H9 (cell line): ENCODE measurements around the gene CATSPERZ. TPM values are rescaled to one million over a fixed set of nuclear protein-coding genes. Genes with fewer than 3 reads are reported as not detected.
A peak's percentile ranks its signal among the peaks of the same experiment; 100 is the strongest.

Experiments used
- DNase-seq: peaks from one replicate; pipeline ENCODE4 v3.0.0-alpha.2; 2017
- H2AFZ ChIP-seq: one replicate; pipeline ENCODE4 v1.6.1; 2013; ENCODE audit warnings: mild to moderate bottlenecking, low read length, control low read depth, moderate library complexity
- H2AK5ac ChIP-seq: 2 replicates; pipeline ENCODE4 v1.6.1; 2013; ENCODE audit warnings: low read length, control low read depth, mixed read lengths; ENCODE audit not compliant: insufficient read length
- H2BK120ac ChIP-seq: one replicate; pipeline ENCODE4 v1.6.1; 2013; ENCODE audit warnings: low read depth, mild to moderate bottlenecking, low read length, control low read depth, inconsistent platforms; ENCODE audit not compliant: poor library complexity, severe bottlenecking
- H2BK12ac ChIP-seq: 2 replicates; pipeline ENCODE4 v1.6.1; 2013; ENCODE audit warnings: low read length, control low read depth, mixed read lengths, low read depth; ENCODE audit not compliant: insufficient read length
- H2BK15ac ChIP-seq: 2 replicates; pipeline ENCODE4 v1.6.1; 2013; ENCODE audit warnings: low read depth, low read length, control low read depth
- H2BK20ac ChIP-seq: one replicate; pipeline ENCODE4 v1.6.1; 2013; ENCODE audit warnings: low read depth, mild to moderate bottlenecking, low read length, control low read depth, inconsistent platforms; ENCODE audit not compliant: poor library complexity, severe bottlenecking
- H2BK5ac ChIP-seq: 2 replicates; pipeline ENCODE4 v1.6.1; 2013; ENCODE audit warnings: low read length, control low read depth, mixed read lengths; ENCODE audit not compliant: insufficient read length
- H3K14ac ChIP-seq: 2 replicates; pipeline ENCODE4 v1.6.1; 2013; ENCODE audit warnings: low read length, control low read depth; ENCODE audit not compliant: insufficient read depth
- H3K18ac ChIP-seq: 2 replicates; pipeline ENCODE4 v1.6.1; 2013; ENCODE audit warnings: low read depth, mild to moderate bottlenecking, mixed read lengths, low read length, control low read depth; ENCODE audit not compliant: insufficient read length
- H3K23ac ChIP-seq: 2 replicates; pipeline ENCODE4 v1.6.1; 2013; ENCODE audit warnings: low read length, control low read depth, mixed read lengths, low read depth; ENCODE audit not compliant: insufficient read length
- H3K23me2 ChIP-seq: 2 replicates; pipeline ENCODE4 v1.6.1; 2013; ENCODE audit warnings: low read depth, mild to moderate bottlenecking, mixed read lengths, low read length, control low read depth; ENCODE audit not compliant: insufficient read length, poor library complexity, severe bottlenecking
- H3K27ac ChIP-seq: 2 replicates; pipeline ENCODE4 v1.5.1; 2013; ENCODE audit warnings: low read length, control low read depth, mixed read lengths, low read depth; ENCODE audit not compliant: insufficient read length
- H3K27me3 ChIP-seq: 2 replicates; pipeline ENCODE4 v1.6.1; 2013; ENCODE audit warnings: low read length, control low read depth, inconsistent platforms; ENCODE audit not compliant: insufficient read depth
- H3K4ac ChIP-seq: 2 replicates; pipeline ENCODE4 v1.6.1; 2013; ENCODE audit warnings: low read depth, mild to moderate bottlenecking, control low read depth, inconsistent platforms, low read length, moderate library complexity
- H3K4me1 ChIP-seq: 2 replicates; pipeline ENCODE4 v1.6.1; 2013; ENCODE audit warnings: low read length, control low read depth, inconsistent platforms; ENCODE audit not compliant: insufficient read depth
- H3K4me2 ChIP-seq: 2 replicates; pipeline ENCODE4 v1.6.1; 2013; ENCODE audit warnings: low read length, control low read depth, mixed read lengths; ENCODE audit not compliant: insufficient read length, insufficient read depth
- H3K56ac ChIP-seq: 2 replicates; pipeline ENCODE4 v1.6.1; 2013; ENCODE audit warnings: low read depth, mild to moderate bottlenecking, mixed read lengths, low read length, control low read depth; ENCODE audit not compliant: insufficient read length
- H3K79me1 ChIP-seq: 2 replicates; pipeline ENCODE4 v1.6.1; 2013; ENCODE audit warnings: low read depth, mild to moderate bottlenecking, moderate library complexity, low read length, control low read depth, inconsistent platforms; ENCODE audit not compliant: insufficient read depth, poor library complexity, severe bottlenecking
- H3K79me2 ChIP-seq: 2 replicates; pipeline ENCODE4 v1.6.1; 2013; ENCODE audit warnings: low read length, control low read depth, inconsistent platforms; ENCODE audit not compliant: insufficient read depth
- H3K9ac ChIP-seq: 2 replicates; pipeline ENCODE4 v1.6.1; 2013; ENCODE audit warnings: low read length, control low read depth, mixed read lengths; ENCODE audit not compliant: insufficient read length; ENCODE audit errors: extremely low read depth
- H3K9me3 ChIP-seq: one replicate; pipeline ENCODE4 v1.6.1; 2013; ENCODE audit warnings: low read depth, low read length, inconsistent platforms; ENCODE audit not compliant: control insufficient read depth
- H3T11ph ChIP-seq: one replicate; pipeline ENCODE4 v1.6.1; 2013; ENCODE audit warnings: mild to moderate bottlenecking, low read length, control low read depth, inconsistent platforms
- H4K20me1 ChIP-seq: one replicate; pipeline ENCODE4 v1.6.1; 2013; ENCODE audit not compliant: control insufficient read depth, insufficient read length, insufficient read depth
- H4K5ac ChIP-seq: 2 replicates; pipeline ENCODE4 v1.6.1; 2013; ENCODE audit warnings: low read depth, mild to moderate bottlenecking, mixed read lengths, low read length, control low read depth; ENCODE audit not compliant: insufficient read length
- H4K8ac ChIP-seq: replicated peaks from 2 replicates; pipeline ENCODE4 v1.6.1; 2013; ENCODE audit warnings: low read length, control low read depth, mixed read lengths, low read depth; ENCODE audit not compliant: insufficient read length
- H4K91ac ChIP-seq: 2 replicates; pipeline ENCODE4 v1.6.1; 2013; ENCODE audit warnings: low read depth, mild to moderate bottlenecking, moderate library complexity, mixed read lengths, low read length, control low read depth; ENCODE audit not compliant: insufficient read length
- H3K27ac Mint-ChIP-seq, 3 experiments: 2 replicates in 2 of 3; 3 replicates in 1 of 3; pipeline ENCODE4 v1.8.0; 2020 to 2021; ENCODE audit warnings: mixed read lengths in 3 of 3, mild to moderate bottlenecking in 1 of 3, moderate library complexity in 1 of 3
- H3K27me3 Mint-ChIP-seq: 2 replicates; pipeline ENCODE4 v1.8.0; 2021; ENCODE audit warnings: low read depth, mild to moderate bottlenecking, moderate library complexity, mixed read lengths
- H3K36me3 Mint-ChIP-seq, 3 experiments: 2 replicates in 2 of 3; 3 replicates in 1 of 3; pipeline ENCODE4 v1.8.0; 2020 to 2021; ENCODE audit warnings: low read depth in 3 of 3, mixed read lengths in 3 of 3; ENCODE audit not compliant: insufficient read depth in 1 of 3
- H3K4me1 Mint-ChIP-seq, 2 experiments: 2 replicates each; pipeline ENCODE4 v1.8.0; 2020; ENCODE audit warnings: mixed read lengths in 2 of 2
- H3K4me3 Mint-ChIP-seq, 2 experiments: 2 replicates in 1 of 2; 3 replicates in 1 of 2; pipeline ENCODE4 v1.8.0; 2020 to 2021; ENCODE audit warnings: mild to moderate bottlenecking in 2 of 2, mixed read lengths in 2 of 2, moderate library complexity in 1 of 2
- H3K9me3 Mint-ChIP-seq, 2 experiments: 2 replicates in 1 of 2; 3 replicates in 1 of 2; pipeline ENCODE4 v1.8.0; 2020; ENCODE audit warnings: mild to moderate bottlenecking in 2 of 2, mixed read lengths in 2 of 2, moderate library complexity in 1 of 2
- CTCF ChIP-seq: fragments of 200-600 bp; sonication (generic); conservative IDR thresholded peaks from 3 replicates; pipeline ENCODE4 v1.8.0; 2021; ENCODE audit warnings: antibody characterized with exemption, mild to moderate bottlenecking
- WGBS: extraction: QIAGEN DNeasy Blood & Tissue Kit; methylation state at CpG from one replicate; pipeline ENCODE4 v1.1.7; 2013; ENCODE audit warnings: missing lambda C conversion rate, low lambda C conversion rate, mixed read lengths; ENCODE audit not compliant: insufficient read length; ENCODE audit errors: extremely low coverage; 5-methylcytosine and 5-hydroxymethylcytosine counted together
- total RNA-seq: library from RNA; stranded (reverse); gene quantifications from 2 replicates; pipeline ENCODE4 v1.2.1, GENCODE V29; 2021

The CATSPERZ gene
- total RNA-seq, 1 experiment from 2014 or later, result 0.92 TPM

- Mint-ChIP-seq H3K27me3 (peaks cover 93% of the 10 kb centered on the region), H3K4me1 (peaks cover 8 to 25% of the 10 kb centered on the region in 2 experiments; a peak in 3 of 4 replicates), H3K4me3 (peak overlapping the region in 1 of 2 experiments; percentile 50; a peak in 2 of 5 replicates), H3K36me3 (no peaks in the 10 kb centered on the region; a peak in 1 of 7 replicates), H3K9me3 (peaks cover 0 to 3% of the 10 kb centered on the region in 2 experiments; a peak in 2 of 5 replicates), H3K27ac (no peak overlapping the region)
- H3K23ac ChIP-seq, result no peak overlapping the region
- H3K18ac ChIP-seq, result no peak overlapping the region
- no peak overlapping the region for H3K56ac ChIP-seq
- H3K4me2 ChIP-seq, result no peak overlapping the region
- TF ChIP-seq CTCF, result no peak
- H3T11ph ChIP-seq, result no peak overlapping the region
- H3K27ac ChIP-seq, result no peak overlapping the region
- H3K14ac ChIP-seq, result no peak overlapping the region
- H4K20me1 ChIP-seq, result no peaks in the 10 kb centered on the region
- no peak overlapping the region for H2BK120ac ChIP-seq
- H4K8ac ChIP-seq, result no peak overlapping the region
- no peak overlapping the region for H2BK20ac ChIP-seq
- no peak overlapping the region for H2AFZ ChIP-seq
- H3K4ac ChIP-seq, result no peak overlapping the region
- H3K79me2 ChIP-seq, result no peaks in the 10 kb centered on the region
- H2BK5ac ChIP-seq, result no peak overlapping the region
- H4K5ac ChIP-seq, result no peak overlapping the region
- no peaks in the 10 kb centered on the region for H3K79me1 ChIP-seq
- peaks cover 88% of the 10 kb centered on the region for H3K27me3 ChIP-seq
- peaks cover 15% of the 10 kb centered on the region for H3K23me2 ChIP-seq
- H3K4me1 ChIP-seq, result no peaks in the 10 kb centered on the region
- DNase-seq, result no peak
- H3K9me3 ChIP-seq, result no peaks in the 10 kb centered on the region
- no peak overlapping the region for H4K91ac ChIP-seq
- no CpG with 5 or more reads among the region's 1 CpG for WGBS
- H3K9ac ChIP-seq, result no peak overlapping the region
- H2AK5ac ChIP-seq, result no peak overlapping the region
- H2BK12ac ChIP-seq, result no peak overlapping the region
- no peak overlapping the region for H2BK15ac ChIP-seq
Observed at GRCh38 chr11:64296236-64296635, 3.9 kb upstream of the CATSPERZ start.
